GM19455 (cell line): ENCODE data around the gene OR1L4.

Experiments
- ATAC-seq: cut with Tn5 transposase; IDR thresholded peaks from one replicate; pipeline ENCODE4 v1.9.1; 2021; ENCODE audit not compliant: unreplicated experiment

Gene OR1L4

DNA sequence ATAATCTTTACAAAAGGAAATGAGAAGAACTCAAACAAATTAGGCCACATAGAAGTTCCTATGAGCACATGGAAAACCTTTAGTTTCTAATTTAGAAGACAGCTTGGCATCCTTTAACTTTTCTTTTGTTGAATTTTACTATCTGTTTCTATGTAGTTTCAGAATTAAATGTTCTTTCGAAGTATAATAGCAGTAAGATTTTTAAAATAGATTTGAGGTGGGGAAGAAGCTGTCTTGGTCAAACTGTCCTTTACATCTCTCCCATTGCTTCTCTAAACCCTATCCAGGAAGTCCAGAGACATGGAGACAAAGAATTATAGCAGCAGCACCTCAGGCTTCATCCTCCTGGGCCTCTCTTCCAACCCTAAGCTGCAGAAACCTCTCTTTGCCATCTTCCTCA is at the start of gene OR1L4:
Gene OR1L4, plus strand, starts transcription at position 301 of the 400 bp plus-strand sequence. Its CDS starts 0 bp downstream, at position 301.
- ATAC-seq: no peak

GRCh38 chr9:122684851-122685250 is 38.9 kb upstream of the OR1L4 start:
- ATAC-seq: no peak

GRCh38 chr9:122695696-122696095 is 28.1 kb upstream of the OR1L4 start:
- no peak for ATAC-seq

DNA sequence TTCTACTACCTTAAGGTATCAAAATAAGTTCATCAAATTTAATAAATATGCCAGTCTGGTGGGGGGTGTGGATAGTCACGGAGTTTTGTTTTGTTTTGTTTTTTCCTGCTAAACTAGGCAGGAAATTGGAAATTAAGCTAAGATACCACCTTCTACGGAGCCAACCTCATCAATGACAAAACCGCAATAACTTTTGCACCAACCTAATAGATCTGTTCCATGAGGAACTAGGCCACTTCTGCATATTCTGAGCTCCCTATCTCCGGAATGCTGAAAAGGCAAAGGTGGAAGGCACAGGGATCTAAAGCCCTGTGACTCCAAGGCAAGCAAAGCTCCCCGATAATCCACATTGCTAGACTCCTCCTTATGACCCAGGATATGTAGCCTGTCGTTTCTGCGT is 5.8 kb upstream of the OR1L4 start:
- ATAC-seq: no peak

GRCh38 chr9:122719218-122719617 is 4.6 kb upstream of the OR1L4 start:
- ATAC-seq: no peak

- ATAC-seq: no peak
Measured at GRCh38 chr9:122742003-122742402, 18.2 kb downstream of the OR1L4 start, which contains the start of gene OR1L6. Gene OR1L6, plus strand, starts transcription at chr9:122742303. Its CDS starts 7,545 bp downstream, at chr9:122749848.

DNA sequence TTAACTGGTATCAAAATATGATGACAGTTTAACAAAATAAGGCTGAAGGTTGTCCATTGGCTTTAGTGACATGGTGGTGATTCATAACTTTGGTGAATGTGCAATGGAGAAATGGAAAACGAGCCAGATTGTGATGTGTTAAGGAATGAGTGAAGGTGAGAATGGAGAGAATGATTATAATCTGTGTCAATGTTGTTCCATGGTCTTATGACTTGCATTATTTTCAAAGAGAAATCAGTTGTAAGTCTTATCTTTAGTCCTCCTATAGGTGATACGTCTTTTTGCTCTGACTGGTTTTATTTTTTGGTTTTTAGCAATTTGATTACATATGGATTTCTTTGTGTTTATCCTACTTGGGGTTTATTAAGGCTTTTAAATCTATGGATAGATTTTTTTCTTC is 31.0 kb downstream of the OR1L4 start:
- ATAC-seq: no peak

DNA sequence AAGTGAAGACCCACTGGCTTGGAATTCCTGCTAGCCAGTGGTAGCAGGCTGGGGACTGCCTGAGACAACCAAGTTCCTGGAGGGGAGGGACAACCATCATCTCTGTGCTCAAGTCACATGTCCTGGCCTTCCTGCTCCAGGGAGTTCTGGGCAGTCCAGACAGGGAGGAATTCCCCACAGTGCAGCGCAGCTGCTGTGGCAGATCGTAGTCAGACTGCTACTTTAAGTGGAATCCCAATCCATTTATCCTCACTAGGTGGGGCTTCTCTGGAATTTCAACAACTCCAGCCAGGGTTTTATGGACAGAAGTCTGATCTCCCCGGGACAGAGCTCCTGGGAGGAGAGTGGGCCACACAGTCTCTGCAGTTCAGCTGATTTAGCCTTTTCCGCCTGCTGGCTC is 44.0 kb downstream of the OR1L4 start:
- ATAC-seq: no peak
